Fibroblast of mammary gland (primary cell): ENCODE data around the gene MAP3K5.

Experiments used
- DNase-seq: peaks from one replicate; pipeline ENCODE4 v3.0.0-alpha.2; 2010; ENCODE audit warnings: low read depth
- H3K4me3 ChIP-seq: 2 replicates; pipeline ENCODE4 v1.5.1; 2011; ENCODE audit warnings: low read depth, mild to moderate bottlenecking, low read length, moderate library complexity; ENCODE audit not compliant: control insufficient read depth
- CTCF ChIP-seq: conservative IDR thresholded peaks from 2 replicates; pipeline ENCODE4 v1.5.1; 2011; ENCODE audit warnings: low read depth, low read length, inconsistent platforms; ENCODE audit not compliant: control insufficient read depth, insufficient read depth

The MAP3K5 gene

GRCh38 chr6:136604328-136604825 is 187.9 kb downstream of the MAP3K5 start:
- DNase-seq: no peak
- TF ChIP-seq CTCF: no peak
- no peak overlapping the region for H3K4me3 ChIP-seq

- TF ChIP-seq CTCF: no peak
- no peak for DNase-seq
Observed at GRCh38 chr6:136600818-136601217, 191.5 kb downstream of the MAP3K5 start.

GRCh38 chr6:136599329-136600011 is 192.8 kb downstream of the MAP3K5 start:
- H3K4me3 ChIP-seq: no peak overlapping the region
- DNase-seq: no peak
- no peak for TF ChIP-seq CTCF

More at GRCh38 chr6:136600818-136601217, 191.5 kb downstream of the MAP3K5 start:
- H3K4me3 ChIP-seq: no peak overlapping the region

GRCh38 chr6:136598048-136598447 is 194.2 kb downstream of the MAP3K5 start:
- no peak for TF ChIP-seq CTCF
- DNase-seq: no peak
- no peak overlapping the region for H3K4me3 ChIP-seq

GRCh38 chr6:136594671-136595070 is 197.6 kb downstream of the MAP3K5 start:
- no peak for DNase-seq
- TF ChIP-seq CTCF: no peak
- no peak overlapping the region for H3K4me3 ChIP-seq

GRCh38 chr6:136593748-136594490 is 198.4 kb downstream of the MAP3K5 start:
- peak; percentile 98 for DNase-seq
- TF ChIP-seq CTCF: no peak
- no peak overlapping the region for H3K4me3 ChIP-seq
